ENCODE data around the gene LMX1A. TPM values are rescaled to one million over a fixed set of nuclear protein-coding genes. Genes with fewer than 3 reads are reported as not detected.

Gene LMX1A
- total RNA-seq, 1 experiment from 2014 or later = not detected

DNA sequence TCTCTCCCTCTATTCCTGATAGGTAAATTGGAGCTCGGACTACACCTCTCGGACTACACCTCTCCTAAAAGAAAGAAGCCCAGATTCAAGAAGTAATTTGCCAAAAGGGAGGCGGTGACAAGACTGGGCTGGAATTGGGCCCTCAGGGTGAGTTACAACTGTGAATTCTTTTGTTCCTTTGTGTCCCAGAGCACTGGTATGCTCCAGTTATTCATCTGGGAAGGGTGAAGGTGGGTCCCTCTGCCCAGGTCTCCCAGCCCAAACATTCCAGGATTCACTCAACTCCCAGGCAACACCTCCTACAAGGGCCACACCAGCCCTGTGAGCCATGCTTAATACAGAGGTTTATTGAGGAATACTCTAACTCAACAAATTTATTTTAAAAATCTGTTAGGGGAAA is 69.2 kb downstream of the LMX1A start:
- intact Hi-C loops (cut with micrococcal nuclease; ENCODE audit: unreplicated experiment) = no loop called here
- BruUV-seq (replicated peaks) = no TSS peak
- Histone ChIP-seq H3K4me3 (ENCODE audit: low read depth, low read length, poor library complexity, severe bottlenecking) (no peak overlapping the region), H3K27me3 (replicated peaks; ENCODE audit: insufficient read depth, low read depth, low read length, poor library complexity) (no peaks in the 10 kb centered on the region), H3K36me3 (ENCODE audit: insufficient read depth, low read length, poor library complexity, severe bottlenecking) (no peaks in the 10 kb centered on the region), H3K27ac (ENCODE audit: low read depth, low read length, poor library complexity, severe bottlenecking) (no peak overlapping the region), H3K9me3 (ENCODE audit: low read depth, low read length, poor library complexity, severe bottlenecking) (no peaks in the 10 kb centered on the region), H3K4me1 (ENCODE audit: insufficient read depth, low read length, poor library complexity, severe bottlenecking) (peaks cover 47% of the 10 kb centered on the region)
- no peak for TF ChIP-seq EZH2 (IDR thresholded peaks at IDR 0.05; ENCODE audit: borderline replicate concordance, low read depth, low read length, poor library complexity, severe bottlenecking)
- TF ChIP-seq, protein P1, sequence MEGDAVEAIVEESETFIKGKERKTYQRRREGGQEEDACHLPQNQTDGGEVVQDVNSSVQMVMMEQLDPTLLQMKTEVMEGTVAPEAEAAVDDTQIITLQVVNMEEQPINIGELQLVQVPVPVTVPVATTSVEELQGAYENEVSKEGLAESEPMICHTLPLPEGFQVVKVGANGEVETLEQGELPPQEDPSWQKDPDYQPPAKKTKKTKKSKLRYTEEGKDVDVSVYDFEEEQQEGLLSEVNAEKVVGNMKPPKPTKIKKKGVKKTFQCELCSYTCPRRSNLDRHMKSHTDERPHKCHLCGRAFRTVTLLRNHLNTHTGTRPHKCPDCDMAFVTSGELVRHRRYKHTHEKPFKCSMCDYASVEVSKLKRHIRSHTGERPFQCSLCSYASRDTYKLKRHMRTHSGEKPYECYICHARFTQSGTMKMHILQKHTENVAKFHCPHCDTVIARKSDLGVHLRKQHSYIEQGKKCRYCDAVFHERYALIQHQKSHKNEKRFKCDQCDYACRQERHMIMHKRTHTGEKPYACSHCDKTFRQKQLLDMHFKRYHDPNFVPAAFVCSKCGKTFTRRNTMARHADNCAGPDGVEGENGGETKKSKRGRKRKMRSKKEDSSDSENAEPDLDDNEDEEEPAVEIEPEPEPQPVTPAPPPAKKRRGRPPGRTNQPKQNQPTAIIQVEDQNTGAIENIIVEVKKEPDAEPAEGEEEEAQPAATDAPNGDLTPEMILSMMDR (conservative IDR thresholded peaks at IDR 0.05; ENCODE audit: low read depth, low read length) = no peak
- no peak for DNase-seq (ENCODE audit: low spot score)
- POLR2A ChIA-PET (ENCODE audit: low non-redundant PET) = no interaction called here
- CTCF ChIA-PET = interaction anchor here (1.1 kb wide), 1 partner anchor 30 kb away, joined by 3 read pairs; no protein-coding TSS in a partner anchor

DNA sequence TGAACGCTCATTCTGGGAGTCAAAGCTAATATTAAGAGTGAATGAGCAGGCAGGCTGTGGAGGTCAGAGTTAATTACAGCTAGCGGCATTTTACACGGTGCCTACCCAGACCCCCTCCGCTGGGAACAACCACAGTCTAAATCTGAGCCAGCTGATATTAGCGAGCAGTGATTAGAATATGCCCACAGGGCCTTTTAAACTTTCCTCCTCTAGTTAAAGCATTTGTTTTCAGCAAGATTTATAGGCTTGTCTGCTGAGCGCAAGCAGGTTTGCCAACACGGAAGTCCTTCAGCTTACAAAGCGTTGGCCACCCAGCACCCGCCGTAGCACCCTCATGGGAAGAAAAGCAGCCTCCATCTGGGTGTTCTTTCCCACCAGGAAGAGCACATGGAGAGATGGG is 72.1 kb downstream of the LMX1A start:
- ChIA-PET CTCF (interaction anchor here (1.2 kb wide), 1 partner anchor 27 kb away, joined by 3 read pairs; no protein-coding TSS in a partner anchor), POLR2A (ENCODE audit: low non-redundant PET) (no interaction called here)
- intact Hi-C loops (cut with micrococcal nuclease; ENCODE audit: unreplicated experiment) = no loop called here
- no peaks in the 10 kb centered on the region for H3K36me3 ChIP-seq (ENCODE audit: insufficient read depth, low read length, poor library complexity, severe bottlenecking)
- H3K4me1 ChIP-seq (ENCODE audit: insufficient read depth, low read length, poor library complexity, severe bottlenecking) = peaks cover 46% of the 10 kb centered on the region
- peak; percentile 63 for DNase-seq (ENCODE audit: low spot score)
- no peak overlapping the region for H3K4me3 ChIP-seq (ENCODE audit: low read depth, low read length, poor library complexity, severe bottlenecking)
- TF ChIP-seq EZH2 (IDR thresholded peaks at IDR 0.05; ENCODE audit: borderline replicate concordance, low read depth, low read length, poor library complexity, severe bottlenecking) = no peak
- TF ChIP-seq, protein P1 (conservative IDR thresholded peaks at IDR 0.05; ENCODE audit: low read depth, low read length) = no peak
- no TSS peak for BruUV-seq (replicated peaks)
- no peaks in the 10 kb centered on the region for H3K9me3 ChIP-seq (ENCODE audit: low read depth, low read length, poor library complexity, severe bottlenecking)
- no peak overlapping the region for H3K27ac ChIP-seq (ENCODE audit: low read depth, low read length, poor library complexity, severe bottlenecking)
- no peaks in the 10 kb centered on the region for H3K27me3 ChIP-seq (replicated peaks; ENCODE audit: insufficient read depth, low read depth, low read length, poor library complexity)

DNA sequence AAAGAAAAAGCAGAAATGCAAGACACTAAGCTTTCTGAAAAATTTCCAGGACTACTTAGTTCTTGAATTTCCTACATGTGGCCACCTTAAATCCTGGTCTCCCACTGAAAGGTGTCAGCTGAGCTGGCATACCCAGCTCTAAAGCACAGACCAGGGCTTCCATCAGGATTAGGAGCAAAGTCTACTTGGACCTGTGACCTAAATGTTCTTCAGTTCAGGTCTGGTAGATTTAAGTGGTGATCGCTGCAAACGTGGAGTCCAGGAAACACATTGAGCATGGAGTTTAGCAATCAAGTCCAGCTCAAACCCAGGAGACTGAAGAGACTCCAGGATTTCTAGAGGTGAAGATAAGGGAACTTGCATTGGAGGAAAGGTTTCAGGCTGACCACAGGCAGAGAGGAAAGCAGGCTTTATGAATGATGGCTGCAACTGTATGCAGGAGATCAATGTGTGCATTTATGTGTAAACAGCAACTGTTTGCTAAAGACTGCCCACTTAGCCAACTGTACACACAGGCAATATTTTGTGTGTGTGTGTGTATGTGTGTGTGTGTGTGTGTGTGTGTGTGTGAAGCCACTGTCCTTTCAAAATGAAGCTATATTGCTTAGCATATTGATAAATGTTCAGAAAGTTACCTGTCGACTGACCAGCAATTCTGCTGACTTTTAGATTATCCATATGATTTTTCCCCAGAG is 75.2 kb downstream of the LMX1A start:
- Histone ChIP-seq H3K4me3 (ENCODE audit: low read depth, low read length, poor library complexity, severe bottlenecking) (no peak overlapping the region), H3K27ac (ENCODE audit: low read depth, low read length, poor library complexity, severe bottlenecking) (no peak overlapping the region), H3K27me3 (replicated peaks; ENCODE audit: insufficient read depth, low read depth, low read length, poor library complexity) (no peaks in the 10 kb centered on the region), H3K9me3 (ENCODE audit: low read depth, low read length, poor library complexity, severe bottlenecking) (no peaks in the 10 kb centered on the region), H3K4me1 (ENCODE audit: insufficient read depth, low read length, poor library complexity, severe bottlenecking) (peaks cover 21% of the 10 kb centered on the region), H3K36me3 (ENCODE audit: insufficient read depth, low read length, poor library complexity, severe bottlenecking) (no peaks in the 10 kb centered on the region)
- TF ChIP-seq, protein P1 (conservative IDR thresholded peaks at IDR 0.05; ENCODE audit: low read depth, low read length) = no peak
- TF ChIP-seq EZH2 (IDR thresholded peaks at IDR 0.05; ENCODE audit: borderline replicate concordance, low read depth, low read length, poor library complexity, severe bottlenecking) = no peak
- no peak for DNase-seq (ENCODE audit: low spot score)
- intact Hi-C loops (cut with micrococcal nuclease; ENCODE audit: unreplicated experiment) = no loop called here
- ChIA-PET CTCF (interaction anchor here (0.6 kb wide), 1 partner anchor 24 kb away, joined by 4 read pairs; no protein-coding TSS in a partner anchor), POLR2A (ENCODE audit: low non-redundant PET) (no interaction called here)
- no TSS peak for BruUV-seq (replicated peaks)
